ENCODE measurements around the gene TTC34.
"Not testable (repeated sequence)": the region's sequence is repeated elsewhere in the genome, so short reads cannot be mapped to it uniquely, and the experiment has no call there.

- TF ChIP-seq, protein P1, sequence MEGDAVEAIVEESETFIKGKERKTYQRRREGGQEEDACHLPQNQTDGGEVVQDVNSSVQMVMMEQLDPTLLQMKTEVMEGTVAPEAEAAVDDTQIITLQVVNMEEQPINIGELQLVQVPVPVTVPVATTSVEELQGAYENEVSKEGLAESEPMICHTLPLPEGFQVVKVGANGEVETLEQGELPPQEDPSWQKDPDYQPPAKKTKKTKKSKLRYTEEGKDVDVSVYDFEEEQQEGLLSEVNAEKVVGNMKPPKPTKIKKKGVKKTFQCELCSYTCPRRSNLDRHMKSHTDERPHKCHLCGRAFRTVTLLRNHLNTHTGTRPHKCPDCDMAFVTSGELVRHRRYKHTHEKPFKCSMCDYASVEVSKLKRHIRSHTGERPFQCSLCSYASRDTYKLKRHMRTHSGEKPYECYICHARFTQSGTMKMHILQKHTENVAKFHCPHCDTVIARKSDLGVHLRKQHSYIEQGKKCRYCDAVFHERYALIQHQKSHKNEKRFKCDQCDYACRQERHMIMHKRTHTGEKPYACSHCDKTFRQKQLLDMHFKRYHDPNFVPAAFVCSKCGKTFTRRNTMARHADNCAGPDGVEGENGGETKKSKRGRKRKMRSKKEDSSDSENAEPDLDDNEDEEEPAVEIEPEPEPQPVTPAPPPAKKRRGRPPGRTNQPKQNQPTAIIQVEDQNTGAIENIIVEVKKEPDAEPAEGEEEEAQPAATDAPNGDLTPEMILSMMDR (IDR thresholded peaks at IDR 0.05; ENCODE audit: low read length) = not testable (repeated sequence)
- not testable (repeated sequence) for TF ChIP-seq EZH2 (IDR thresholded peaks at IDR 0.05; ENCODE audit: borderline replicate concordance, low read length)
Observed at GRCh38 chr1:2759433-2759832, 42.1 kb downstream of the TTC34 start.
